DMS 273 (cell line): Measurements from ENCODE around the gene ACTMAP.
"Not testable (repeated sequence)": the region's sequence is repeated elsewhere in the genome, so short reads cannot be mapped to it uniquely, and the experiment has no call there.

Experiments
- DNase-seq: peaks from one replicate; lab custom pipeline; 2025; ENCODE audit not compliant: unreplicated experiment; lab: John Stamatoyannopoulos, UW

ACTMAP gene

DNA sequence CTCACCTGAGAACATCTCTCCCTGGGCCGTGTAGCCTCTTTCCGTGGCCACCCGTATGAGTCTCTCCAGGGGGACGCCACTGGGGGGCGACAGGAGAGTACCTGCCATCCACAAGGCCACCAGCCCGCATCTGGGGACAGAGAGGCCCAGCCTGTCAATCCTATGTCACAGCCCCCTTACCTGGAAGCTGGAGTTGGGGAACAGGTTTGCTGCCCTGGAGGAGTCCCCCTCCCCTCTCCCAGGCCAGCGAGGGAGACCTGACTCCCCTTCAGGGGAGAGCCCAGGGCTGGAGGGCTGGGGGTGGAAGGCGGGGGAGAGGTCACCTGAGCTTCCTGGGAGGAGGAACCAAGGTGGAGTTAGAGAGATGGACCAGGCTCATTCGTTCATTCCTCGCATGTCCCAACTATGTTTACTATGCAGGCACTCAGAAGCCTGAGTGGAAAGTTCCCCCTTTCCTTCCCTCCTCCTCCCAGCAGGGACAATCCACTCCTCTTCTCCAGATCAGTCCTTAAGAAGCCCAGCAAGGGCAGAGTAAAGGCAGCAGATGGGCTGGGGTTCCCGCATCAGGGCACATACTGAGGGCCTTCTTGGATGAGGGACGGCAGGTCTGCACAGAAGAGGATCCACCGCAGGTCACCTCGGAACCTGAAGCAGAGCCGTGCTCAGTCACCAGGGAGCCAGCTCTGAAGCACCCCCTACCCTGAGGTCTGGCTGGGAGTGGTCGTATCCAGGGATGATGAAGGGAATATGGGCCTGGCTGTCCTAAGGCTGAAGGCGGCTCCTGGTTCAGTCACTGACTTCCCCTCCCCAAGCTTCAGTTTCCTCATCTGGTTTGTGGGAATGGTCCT is 5.5 kb downstream of the ACTMAP start:
- no peak for DNase-seq

DNA sequence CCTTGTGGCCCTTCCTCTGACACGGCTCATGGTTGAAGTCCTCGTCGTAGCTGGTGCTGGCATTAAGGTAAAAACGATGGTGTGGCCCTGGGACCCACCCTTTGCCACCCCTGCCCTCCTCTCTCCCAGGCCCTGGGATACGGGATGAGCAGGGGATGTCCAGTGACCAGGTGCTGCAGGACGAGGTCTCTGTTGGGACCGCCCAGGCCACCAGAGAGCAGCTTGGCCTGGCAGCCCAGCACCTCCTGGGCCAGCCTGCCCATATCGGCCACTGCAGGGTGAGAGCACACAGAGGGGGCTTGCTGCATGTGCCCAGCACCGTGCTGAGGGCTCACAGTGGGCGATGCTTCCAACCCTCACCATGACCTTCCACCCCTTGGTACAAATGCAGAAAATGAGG is 6.4 kb downstream of the ACTMAP start:
- DNase-seq = no peak

DNA sequence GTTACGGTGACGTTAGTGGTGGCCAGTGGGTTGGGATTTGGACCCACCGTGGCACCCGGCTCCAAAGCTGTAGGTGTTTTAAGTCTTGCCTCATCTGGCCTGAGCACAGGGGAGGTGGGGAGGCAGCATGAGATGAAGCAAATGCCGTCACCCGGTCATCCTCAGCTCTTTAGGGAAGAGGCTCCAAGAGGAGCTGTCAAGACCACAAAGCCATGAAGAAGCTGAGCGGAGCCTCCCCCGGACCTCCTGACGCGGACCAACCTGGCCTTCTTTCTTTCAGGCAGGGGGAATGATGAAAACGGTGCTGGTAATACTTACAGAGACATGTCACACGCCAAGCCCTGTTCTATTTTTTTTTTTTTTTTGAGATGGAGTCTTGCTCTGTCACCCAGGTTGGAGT is 7.4 kb downstream of the ACTMAP start:
- DNase-seq = no peak

DNA sequence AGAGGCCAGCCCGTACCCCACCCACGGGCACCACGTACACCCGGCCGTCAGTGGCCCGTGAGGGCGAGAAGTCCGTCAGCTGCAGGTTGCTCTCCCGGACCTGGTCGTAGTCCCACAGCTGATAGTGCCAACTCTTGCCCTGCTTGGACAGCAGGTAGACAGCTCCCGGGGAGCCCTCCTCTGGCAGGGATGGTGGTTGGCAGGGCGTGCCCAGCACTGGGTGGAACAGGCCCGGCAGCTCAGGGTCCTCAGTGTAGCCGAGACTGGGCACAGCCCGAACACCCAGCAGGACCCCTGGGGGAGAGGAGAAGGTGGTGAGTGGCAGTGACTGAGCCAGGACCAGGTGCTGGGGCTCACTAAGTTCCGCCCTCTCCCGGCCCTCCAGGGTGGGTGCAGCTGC is 7.8 kb downstream of the ACTMAP start:
- no peak for DNase-seq

DNA sequence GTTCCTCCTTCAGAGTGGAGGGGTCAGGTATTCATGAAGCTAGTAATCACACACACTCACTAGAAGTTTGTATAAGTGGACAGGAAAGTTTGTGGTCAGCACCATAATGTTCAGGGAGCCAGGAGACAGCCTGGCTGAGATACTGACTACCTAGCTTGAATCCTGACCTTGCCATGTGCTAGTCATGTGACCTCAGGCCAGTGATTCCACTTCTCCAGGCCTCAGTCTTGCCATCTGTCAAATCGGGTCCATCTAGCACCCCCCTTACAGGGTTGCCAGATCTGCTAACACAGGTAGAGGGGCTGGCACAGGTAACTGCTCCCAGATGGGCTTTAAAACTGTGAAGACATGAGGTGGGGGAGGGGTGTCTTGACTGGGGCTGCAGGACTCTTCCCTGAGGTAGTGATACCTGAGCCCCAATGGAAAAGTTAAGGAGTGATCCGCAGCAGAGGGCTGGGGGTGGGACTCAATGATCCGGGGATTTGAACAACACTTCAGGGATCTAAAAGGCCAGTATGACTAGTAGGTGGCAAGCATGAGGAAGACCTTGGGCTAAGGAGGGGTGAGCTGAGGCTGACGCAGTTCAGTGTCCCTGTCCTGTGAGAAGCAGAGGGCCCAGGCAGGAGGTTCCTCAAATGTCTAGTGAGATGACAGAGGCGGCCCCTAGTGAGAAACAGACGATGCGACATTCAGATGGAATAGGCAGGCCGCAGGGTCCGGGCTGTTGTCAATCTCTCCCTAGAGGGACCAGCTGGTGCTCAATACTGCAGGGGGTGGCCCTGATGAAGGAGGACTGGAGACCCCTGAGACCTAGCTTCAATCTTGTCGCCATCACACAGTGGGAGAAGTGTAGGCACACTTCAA is 8.5 kb downstream of the ACTMAP start:
- no peak for DNase-seq

DNA sequence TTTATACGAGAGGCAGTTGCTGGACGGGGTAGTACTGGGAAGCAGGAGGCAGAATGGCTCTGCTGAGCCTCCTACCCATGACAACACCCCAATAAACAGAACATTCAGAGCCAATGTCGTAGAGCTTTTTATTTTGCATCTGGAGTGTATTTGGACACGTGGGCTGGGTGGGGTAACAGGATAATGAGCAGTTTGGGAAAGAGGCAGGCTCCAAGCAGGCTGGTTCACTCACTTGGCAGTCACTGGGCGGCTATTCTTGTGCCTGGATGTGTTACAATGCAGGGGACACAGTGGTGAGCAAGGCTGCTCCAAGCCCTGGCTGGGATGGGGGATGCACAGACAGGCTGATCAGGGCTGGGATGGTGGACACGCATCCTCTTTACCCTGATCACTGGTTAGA is 9.5 kb downstream of the ACTMAP start:
- no peak for DNase-seq

DNA sequence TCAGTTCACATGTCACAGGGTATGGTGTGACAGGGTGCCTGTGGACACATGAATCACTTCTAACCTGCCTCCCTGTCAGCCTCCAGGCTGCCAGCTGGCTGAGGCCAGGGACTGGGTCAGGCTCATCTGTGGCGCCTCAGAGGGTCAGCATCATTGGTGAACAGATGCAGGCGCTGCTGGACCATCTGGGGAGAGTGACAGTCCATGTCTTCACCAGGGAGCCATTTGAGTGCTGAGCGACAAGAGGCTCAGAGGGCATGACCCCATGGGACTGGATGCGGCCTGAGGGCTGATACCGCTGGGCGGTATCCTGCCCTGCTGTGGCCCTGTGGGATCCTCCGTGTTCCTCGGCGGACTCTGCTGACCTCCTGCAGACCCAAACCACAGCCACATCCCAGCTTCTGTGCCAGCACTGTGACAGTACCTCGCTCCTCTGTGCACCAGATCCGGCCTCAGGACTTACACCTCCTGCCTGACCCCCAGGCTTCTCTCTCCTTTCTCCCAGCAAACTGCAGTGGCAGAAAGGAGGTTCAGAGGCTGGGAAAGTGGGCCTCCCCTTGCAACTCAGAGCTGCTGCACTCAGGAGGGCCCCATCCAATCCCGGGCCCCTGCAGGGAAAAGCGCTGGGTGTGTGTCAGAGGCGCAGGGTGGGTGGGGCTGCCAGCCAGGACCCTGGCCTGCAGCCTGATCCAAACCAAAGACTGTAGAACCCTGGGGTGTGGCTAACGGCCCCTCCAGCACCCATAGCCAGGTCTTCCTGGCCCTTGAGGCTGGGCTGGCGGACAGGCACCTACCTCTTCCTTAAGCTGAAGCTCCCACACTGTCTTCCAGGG is 10.2 kb downstream of the ACTMAP start:
- DNase-seq = no peak

DNA sequence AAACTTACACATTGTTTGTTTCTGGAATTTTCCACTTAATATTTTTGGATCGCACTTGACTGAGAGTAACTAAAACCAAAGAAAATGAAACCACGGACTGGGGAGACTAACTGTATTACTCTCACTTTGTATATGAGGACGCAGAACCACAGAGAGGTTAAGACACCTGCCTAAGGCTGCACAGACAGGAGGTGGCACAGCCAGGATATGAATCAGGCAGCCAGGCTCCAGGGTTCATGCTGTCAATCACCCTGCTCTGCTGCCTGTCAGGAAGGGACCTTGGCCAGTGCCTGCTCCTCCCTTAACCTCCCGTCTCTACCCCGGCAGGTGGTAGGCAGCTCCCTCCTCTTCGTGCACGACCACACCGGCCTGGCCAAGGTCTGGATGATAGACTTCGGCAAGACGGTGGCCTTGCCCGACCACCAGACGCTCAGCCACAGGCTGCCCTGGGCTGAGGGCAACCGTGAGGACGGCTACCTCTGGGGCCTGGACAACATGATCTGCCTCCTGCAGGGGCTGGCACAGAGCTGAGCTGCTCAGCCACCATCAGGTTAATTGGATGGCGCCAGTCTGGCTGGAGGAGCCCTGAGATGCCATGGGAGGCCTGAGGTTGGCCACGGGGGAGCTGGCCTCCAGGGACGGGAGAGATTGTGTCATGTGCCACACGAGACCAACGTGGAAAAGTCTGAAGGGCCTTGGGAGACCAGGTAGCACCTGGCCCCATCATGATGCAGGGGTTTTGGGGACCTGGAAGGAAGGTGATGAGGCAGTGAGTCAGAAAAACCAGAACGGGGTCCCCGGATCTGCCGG is 11.0 kb downstream of the ACTMAP start:
- DNase-seq = no peak

DNA sequence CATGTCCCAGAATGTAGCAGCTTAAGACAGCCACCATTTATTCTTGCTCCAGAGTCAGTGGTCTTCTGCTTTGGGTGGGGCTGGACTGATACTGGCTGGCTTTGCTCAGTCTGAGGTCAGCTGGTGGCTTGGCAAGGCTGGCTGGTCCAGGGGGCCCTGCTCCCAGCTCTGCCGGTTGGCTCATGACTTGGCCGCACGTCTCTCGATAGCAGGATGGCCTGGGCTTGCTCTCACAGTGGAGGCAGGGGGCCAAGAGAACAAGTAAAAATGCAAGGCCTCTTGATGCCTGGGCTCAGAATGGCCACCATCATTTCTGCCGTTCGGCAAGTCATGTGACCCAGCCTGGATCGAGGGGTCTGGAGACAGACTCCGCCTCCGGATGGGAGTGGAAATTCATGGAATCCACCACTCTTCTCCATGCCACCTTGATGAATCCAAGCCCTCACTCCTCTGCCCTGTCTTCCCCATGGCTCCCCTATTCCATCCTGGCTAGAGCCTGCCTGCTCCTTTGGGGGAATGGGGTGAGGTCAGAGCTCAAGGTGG is 13.1 kb downstream of the ACTMAP start:
- no peak for DNase-seq

DNA sequence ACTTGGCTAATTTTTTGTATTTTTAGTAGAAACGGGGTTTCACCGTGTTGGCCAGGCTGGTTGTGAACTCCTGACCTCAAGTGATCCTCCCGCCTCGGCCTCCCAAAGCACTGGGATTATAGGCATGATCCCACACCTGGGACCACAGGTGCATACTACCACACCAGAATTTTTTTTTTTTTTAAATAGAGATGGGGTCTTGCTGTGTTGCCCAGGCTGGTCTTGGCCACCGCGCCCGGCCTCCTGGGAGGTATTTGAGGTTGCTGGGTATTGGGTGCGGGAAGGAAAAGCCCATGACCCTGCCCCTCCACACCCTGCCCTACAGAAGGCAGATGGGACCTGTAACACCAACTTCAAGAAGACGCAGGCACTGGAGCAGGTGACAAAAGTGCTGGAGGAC is 13.6 kb downstream of the ACTMAP start:
- no peak for DNase-seq

DNA sequence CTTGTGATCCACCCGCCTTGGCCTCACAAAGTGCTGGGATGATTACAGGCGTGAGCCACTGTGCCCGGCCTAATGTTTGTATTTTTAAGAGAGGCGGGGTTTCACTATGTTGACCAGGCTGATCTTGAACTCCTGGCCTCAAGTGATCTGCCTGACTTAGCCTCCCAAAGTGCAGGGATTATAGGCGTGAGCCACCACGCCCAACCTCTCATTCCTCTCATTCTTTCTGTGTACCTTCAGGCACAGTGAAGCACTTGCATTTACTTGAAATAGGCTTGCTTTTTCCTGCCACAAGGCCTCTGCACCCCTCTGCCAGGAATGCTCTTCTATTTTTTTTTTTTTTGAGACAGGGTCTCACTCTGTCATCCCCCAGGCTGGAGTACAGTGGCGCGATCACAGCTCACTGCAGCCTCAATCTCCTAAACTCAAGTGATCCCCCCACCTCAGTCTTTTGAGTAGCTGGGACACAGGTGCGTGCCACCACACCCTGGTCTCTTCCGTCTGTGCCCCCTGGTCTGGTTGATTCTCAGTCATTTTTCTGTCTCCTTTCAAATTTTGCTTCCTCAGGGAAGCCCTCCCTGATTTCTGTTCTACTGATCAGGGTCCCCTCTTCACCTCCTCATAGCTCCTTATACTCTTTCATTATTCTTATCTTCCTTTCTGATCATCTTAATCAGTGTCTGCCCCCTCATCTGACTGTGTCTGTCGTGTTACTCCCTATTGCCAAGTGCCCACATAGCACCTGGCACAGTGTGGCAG is 15.1 kb downstream of the ACTMAP start:
- DNase-seq = no peak

DNA sequence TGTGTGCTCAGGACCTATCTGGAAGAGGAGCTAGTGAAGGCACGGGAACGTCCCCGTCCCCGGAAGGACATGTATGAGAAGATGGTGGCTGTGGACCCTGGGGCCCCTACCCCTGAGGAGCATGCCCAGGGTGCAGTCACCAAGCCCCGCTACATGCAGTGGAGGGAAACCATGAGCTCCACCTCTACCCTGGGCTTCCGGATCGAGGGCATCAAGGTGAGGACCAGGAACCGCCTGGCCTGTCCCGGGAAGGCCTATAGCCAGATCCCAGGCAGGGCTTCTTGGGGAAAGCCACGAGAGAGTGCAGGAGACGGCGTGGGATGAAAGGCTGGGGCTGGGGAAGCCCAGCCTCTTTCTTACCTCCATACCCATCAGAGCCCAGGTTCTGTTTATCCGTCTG is 17.1 kb downstream of the ACTMAP start:
- no peak for DNase-seq

DNA sequence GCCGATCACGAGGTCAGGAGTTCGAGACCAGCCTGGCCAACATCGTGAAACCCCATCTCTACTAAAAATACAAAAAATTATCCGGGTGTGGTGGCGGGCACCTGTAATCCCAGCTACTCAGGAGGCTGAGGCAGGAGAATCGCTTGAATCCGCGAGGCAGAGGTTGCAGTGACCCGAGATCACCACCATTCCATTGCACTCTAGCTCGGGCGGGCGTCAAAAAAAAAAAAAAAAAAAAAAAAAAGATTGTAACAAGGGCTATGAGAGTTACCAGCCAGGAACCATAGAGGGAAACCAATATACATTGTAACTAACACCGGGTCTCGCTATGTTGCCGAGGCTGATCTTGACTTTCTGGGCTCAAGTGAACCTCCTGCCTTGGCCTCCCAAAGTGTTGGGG is 18.0 kb downstream of the ACTMAP start:
- DNase-seq = not testable (repeated sequence)

DNA sequence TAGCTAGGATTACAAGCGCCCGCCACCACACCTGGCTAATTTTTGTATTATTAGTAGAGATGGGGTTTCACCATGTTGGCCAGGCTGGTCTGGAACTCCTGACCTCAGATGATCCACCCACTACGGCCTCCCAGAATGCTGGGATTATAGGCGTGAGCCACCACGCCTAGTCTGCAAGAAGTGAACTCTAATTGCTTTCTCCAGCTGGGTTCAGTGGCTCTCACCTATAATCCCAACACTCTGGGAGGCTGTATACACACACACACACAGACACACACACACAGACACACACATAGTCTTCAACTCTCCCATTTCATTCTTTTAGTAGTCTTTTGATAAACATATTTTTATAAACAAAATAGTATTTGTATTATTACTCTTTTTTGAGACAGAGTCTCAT is 20.2 kb downstream of the ACTMAP start:
- DNase-seq = not testable (repeated sequence)

DNA sequence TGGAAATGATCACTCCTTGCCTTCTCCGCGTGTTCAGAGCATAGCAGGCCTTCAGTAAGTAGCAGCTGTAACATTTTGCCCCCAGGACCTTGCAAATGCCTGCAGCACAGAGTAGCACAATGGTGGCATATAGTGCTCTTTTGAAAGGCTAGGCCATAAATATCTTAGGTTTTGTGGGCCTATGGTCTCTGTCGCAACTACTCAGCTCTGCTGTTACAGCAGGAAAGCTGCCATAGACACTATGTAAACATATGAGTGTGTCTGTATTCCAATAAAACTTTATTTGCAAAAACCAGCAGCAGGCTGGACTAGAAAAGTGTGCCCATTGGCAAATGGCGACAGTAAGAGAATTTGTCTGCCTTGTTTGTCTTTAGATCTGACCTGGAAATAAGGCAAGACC is 24.0 kb downstream of the ACTMAP start:
- DNase-seq = no peak

DNA sequence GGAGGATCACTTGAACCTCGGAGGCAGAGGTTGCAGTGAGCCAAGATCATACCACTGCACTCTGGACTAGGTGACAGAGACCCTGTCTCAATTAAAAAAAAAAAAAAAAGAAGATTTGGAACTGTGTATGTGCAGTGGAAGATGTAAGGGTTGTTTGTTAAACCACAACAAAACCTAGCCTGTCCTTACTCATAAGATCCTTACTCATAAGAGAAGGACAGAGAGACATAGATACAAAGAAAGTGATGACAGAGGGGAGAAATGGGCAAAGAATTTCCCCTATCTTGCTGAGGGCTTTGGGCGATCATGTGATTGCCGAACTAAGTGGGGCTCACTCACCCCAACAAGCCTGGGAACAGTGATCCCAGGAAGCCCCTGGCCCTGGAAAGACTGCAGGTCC is 25.4 kb downstream of the ACTMAP start:
- no peak for DNase-seq

DNA sequence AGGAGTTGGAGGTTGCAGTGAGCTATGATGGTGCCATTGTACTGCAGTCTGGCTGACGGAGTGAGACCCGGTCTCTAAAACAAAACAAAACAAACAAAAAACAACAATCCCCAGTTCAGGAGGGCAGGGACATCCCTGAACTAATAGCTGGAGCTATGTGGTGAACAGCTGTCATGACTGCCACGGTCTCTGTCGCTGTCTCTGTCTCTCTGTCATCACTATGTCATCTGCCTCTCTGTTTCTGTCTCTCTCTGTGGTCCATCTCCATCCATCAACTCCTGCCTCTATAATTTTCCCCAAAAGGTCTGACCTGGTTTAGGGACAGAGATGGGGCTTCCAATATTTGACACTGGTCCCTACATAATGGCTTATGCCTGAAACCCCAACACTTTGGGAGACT is 26.0 kb downstream of the ACTMAP start:
- DNase-seq = no peak

DNA sequence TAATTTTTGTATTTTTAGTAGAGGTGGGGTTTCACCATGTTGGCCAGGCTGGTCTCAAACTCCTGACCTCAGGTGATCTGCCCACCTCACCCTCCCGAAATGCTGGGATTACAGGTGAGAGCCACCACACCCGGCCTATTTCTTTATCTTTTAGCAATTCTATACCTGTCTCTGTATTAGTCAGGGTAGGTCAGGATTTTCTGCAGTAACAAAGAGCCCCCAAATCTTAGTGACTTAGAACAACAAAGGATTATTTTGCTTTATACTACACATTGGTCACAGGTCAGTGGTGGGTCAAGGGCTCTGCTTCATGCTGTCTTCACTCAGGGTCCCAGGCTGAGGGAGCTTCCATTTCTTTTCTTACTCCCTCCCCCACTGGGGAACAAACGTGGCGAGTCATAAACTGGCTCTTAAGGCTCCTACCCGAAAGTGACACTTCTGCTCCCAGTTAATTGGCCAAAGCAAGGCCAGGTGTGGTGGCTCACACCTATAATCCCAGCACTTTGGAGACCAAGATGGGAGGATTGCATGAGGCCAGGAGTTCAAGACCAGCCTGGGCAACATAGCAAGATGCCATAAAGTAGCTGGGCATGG is 26.5 kb downstream of the ACTMAP start:
- no peak for DNase-seq
